K562 (cell line): ENCODE data around the gene CDIPT. TPM values are rescaled to one million over a fixed set of nuclear protein-coding genes. Genes with fewer than 3 reads are reported as not detected.
A peak's percentile ranks its signal among the peaks of the same experiment; 100 is the strongest.

Experiments
- ATAC-seq: fragments of 200-7000 bp; cut with Tn5 transposase; 3 replicates; pipeline ENCODE4 v1.9.1; 2020; ENCODE audit warnings: moderate library complexity
- BruUV-seq: library from RNA; stranded (reverse); fragments of 400-500 nt; replicated peaks from 2 replicates; lab custom pipeline; 2021; lab: Mats Ljungman, UMichigan
- CTCF ChIA-PET: fragments of 300-600 bp; formaldehyde crosslinking; extraction: SDS; loops from one replicate; lab custom pipeline; 2021; ENCODE audit warnings: low intra/inter-chr PET ratio; lab: Yijun Ruan, JAX
- POLR2A ChIA-PET: fragments of 300-600, 350-650 bp; sonication (Branson Sonifier 250); formaldehyde crosslinking; extraction: SDS; loops from one replicate; lab custom pipeline; 2021; ENCODE audit warnings: antibody characterized with exemption, inconsistent platforms; lab: Yijun Ruan, JAX
- DNase-seq, 4 experiments: peaks; one replicate each; pipeline versions ENCODE4 v3.0.0 to v3.0.0-alpha.2; 2011 to 2018; ENCODE audit warnings: low spot score in 3 of 4, mixed read lengths in 3 of 4; ENCODE audit errors: extremely low read depth in 1 of 4
- FAIRE-seq: peaks from 2 replicates; lab custom pipeline; 2011; peaks lifted over from hg19 to GRCh38; lab: Jason Lieb, UNC
- H2AFZ ChIP-seq: 2 replicates; pipeline ENCODE4 v1.6.0; 2011; ENCODE audit warnings: low read depth, low read length, control low read depth, inconsistent platforms
- H3K27ac ChIP-seq: fragments of 200-600 bp; 3 replicates; pipeline ENCODE4 v1.8.0; 2011; ENCODE audit warnings: low read depth, mild to moderate bottlenecking, control low read depth, inconsistent platforms, low read length, moderate library complexity, mixed read lengths; ENCODE audit errors: extremely low read depth
- H3K27me3 ChIP-seq, 2 experiments: fragments of 300-600 bp in 1 of 2; 2 replicates in 1 of 2; 3 replicates in 1 of 2; pipeline versions ENCODE4 v1.6.0 to v1.8.0; 2011; ENCODE audit warnings: inconsistent platforms in 2 of 2, low read length in 2 of 2, mild to moderate bottlenecking in 1 of 2, mixed read lengths in 1 of 2, moderate library complexity in 1 of 2; ENCODE audit not compliant: control insufficient read depth in 2 of 2, insufficient read depth in 2 of 2
- H3K36me3 ChIP-seq: fragments of 300-600 bp; 3 replicates; pipeline ENCODE4 v1.8.0; 2011; ENCODE audit warnings: mild to moderate bottlenecking, low read length, inconsistent platforms; ENCODE audit not compliant: control insufficient read depth, insufficient read depth
- H3K4me1 ChIP-seq, 2 experiments: fragments of 200-600 bp in 1 of 2; replicated peaks in 1 of 2; 2 replicates in 1 of 2; 3 replicates in 1 of 2; pipeline versions ENCODE4 v1.5.1 to v1.8.0; 2011; ENCODE audit warnings: inconsistent platforms in 2 of 2, low read length in 2 of 2, mild to moderate bottlenecking in 1 of 2, mixed read lengths in 1 of 2, moderate library complexity in 1 of 2; ENCODE audit not compliant: control insufficient read depth in 2 of 2, insufficient read depth in 2 of 2
- H3K4me2 ChIP-seq: 2 replicates; pipeline ENCODE4 v1.6.1; 2011; ENCODE audit warnings: low read length, control low read depth, inconsistent platforms, mixed read lengths; ENCODE audit not compliant: insufficient read depth
- H3K4me3 ChIP-seq: fragments of 200-600 bp; sonication (generic), shearing (Covaris generic); 2 replicates; pipeline ENCODE4 v1.5.1; 2016; ENCODE audit warnings: control low read depth, inconsistent platforms
- H3K79me2 ChIP-seq: fragments of 200-600 bp; 3 replicates; pipeline ENCODE4 v1.8.0; 2011; ENCODE audit warnings: low read length, inconsistent platforms; ENCODE audit not compliant: control insufficient read depth, insufficient read depth
- H3K9ac ChIP-seq, 2 experiments: 2 replicates each; pipeline versions ENCODE4 v1.6.0 to v1.6.1; 2011; ENCODE audit warnings: low read depth in 2 of 2, low read length in 2 of 2, control low read depth in 1 of 2, inconsistent platforms in 1 of 2, mild to moderate bottlenecking in 1 of 2, mixed read lengths in 1 of 2; ENCODE audit not compliant: insufficient read depth in 1 of 2
- H3K9me1 ChIP-seq: one replicate; pipeline ENCODE4 v1.6.0; 2011; ENCODE audit warnings: inconsistent platforms, mild to moderate bottlenecking, low read length, moderate library complexity; ENCODE audit not compliant: control insufficient read depth, insufficient read depth
- H3K9me3 ChIP-seq: replicated peaks from 2 replicates; pipeline ENCODE4 v1.5.1; 2011; ENCODE audit warnings: low read depth, low read length, inconsistent platforms; ENCODE audit not compliant: control insufficient read depth, insufficient read depth
- H4K20me1 ChIP-seq: replicated peaks from 2 replicates; pipeline ENCODE4 v1.6.1; 2011; ENCODE audit warnings: low read length, inconsistent platforms, mixed read lengths; ENCODE audit not compliant: control insufficient read depth, insufficient read depth
- ATF3 ChIP-seq, 2 experiments: fragments of 450-650 bp in 1 of 2; sonication (generic) in 1 of 2; formaldehyde crosslinking in 1 of 2; IDR thresholded peaks in 1 of 2; conservative IDR thresholded peaks in 1 of 2; 2 replicates each; pipeline versions ENCODE4 v1.6.1 to v1.8.1; 2016 to 2023; ENCODE audit warnings: mild to moderate bottlenecking in 2 of 2, moderate library complexity in 2 of 2, inconsistent platforms in 1 of 2, missing genetic modification reagents in 1 of 2
- COPS2 ChIP-seq: fragments of 450-650 bp; conservative IDR thresholded peaks from 2 replicates; pipeline ENCODE4 v1.6.1; 2016; ENCODE audit warnings: mild to moderate bottlenecking, moderate library complexity
- FOSL1 ChIP-seq: fragments of 200-800 bp; sonication (Bioruptor generic); conservative IDR thresholded peaks from 2 replicates; pipeline ENCODE4 v1.6.1; 2016; ENCODE audit warnings: missing genetic modification characterization, missing compliant biosample characterization
- KDM1A ChIP-seq, 2 experiments: fragments of 450-650 bp; IDR thresholded peaks; 2 replicates each; pipeline ENCODE4 v1.6.1; 2016; ENCODE audit warnings: mild to moderate bottlenecking in 2 of 2
- NR2C2 ChIP-seq, 2 experiments: fragments of 200-800 bp in 1 of 2; sonication (Bioruptor generic) in 1 of 2; sonication (generic) in 1 of 2; formaldehyde crosslinking in 1 of 2; IDR thresholded peaks; 2 replicates each; pipeline versions ENCODE4 v1.6.1 to v1.8.0; 2016 to 2022; ENCODE audit warnings: mild to moderate bottlenecking in 1 of 2, missing compliant biosample characterization in 1 of 2, missing genetic modification characterization in 1 of 2, missing genetic modification reagents in 1 of 2
- WGBS: fragments of 100-300 bp; shearing (Covaris generic); methylation state at CpG from one replicate; pipeline ENCODE4 v1.1.6; 2016; ENCODE audit warnings: low coverage, mixed read lengths; ENCODE audit not compliant: insufficient coverage; ENCODE audit errors: missing lambda C conversion rate; 5-methylcytosine and 5-hydroxymethylcytosine counted together
- in situ Hi-C: fragments of 300-500 bp; cut with MboI; formaldehyde crosslinking; loops from 4 replicates; pipeline ENCODE4 v1.15.0; 2018; ENCODE audit warnings: inconsistent platforms, mixed read lengths
- intact Hi-C: fragments of 100-400 bp; cut with micrococcal nuclease; formaldehyde crosslinking; loops from 2 replicates; pipeline ENCODE4 v1.14.2; 2022
- polyA plus RNA-seq, 8 experiments: library from polyadenylated mRNA; depleted of rRNA in 4 of 8; stranded (reverse) in 5 of 8; unstranded in 3 of 8; fragments of >200 nt; fragmentation: Nextera tagmentation in 2 of 8; fragmentation: Illumina TruSeq in 1 of 8; extraction: Ambion mirVana in 2 of 8; extraction: Trizol in 1 of 8; gene quantifications; 2 replicates each; pipeline versions ENCODE4 v1.2.1 to v1.2.3, GENCODE V29; 2011 to 2014; ENCODE audit warnings: inconsistent platforms in 1 of 8, missing spikeins in 1 of 8
- total RNA-seq, 7 experiments: library from RNA; depleted of rRNA in 6 of 7; stranded (reverse); fragments of >200 nt in 6 of 7; fragmentation: Illumina TruSeq in 2 of 7; extraction: Trizol in 2 of 7; gene quantifications; 2 replicates each; pipeline versions ENCODE4 v1.2.1 to v1.2.3, GENCODE V29; 2011 to 2021; ENCODE audit warnings: low replicate concordance in 1 of 7

Gene CDIPT
- total and polyA plus RNA-seq, 9 of the 15 experiments (the other 6 are each of a cell fraction or from before 2014, with no cell fraction given), result 1.3 to 37.0 (median 23.0) TPM

GRCh38 chr16:29835926-29836325, 27.1 kb downstream of the CDIPT start:
- Histone ChIP-seq H4K20me1 (no peaks in the 10 kb centered on the region), H3K36me3 (no peaks in the 10 kb centered on the region), H3K27ac (no peak overlapping the region), H3K4me2 (no peak overlapping the region), H2AFZ (no peak overlapping the region), H3K9me1 (no peaks in the 10 kb centered on the region), H3K4me1 (peaks cover 0 to 14% of the 10 kb centered on the region in 2 experiments; a peak in 2 of 5 replicates), H3K27me3 (no peaks in the 10 kb centered on the region; a peak in 1 of 5 replicates), H3K79me2 (no peaks in the 10 kb centered on the region), H3K9ac (no peak overlapping the region), H3K4me3 (no peak overlapping the region), H3K9me3 (no peaks in the 10 kb centered on the region)
- FAIRE-seq (no peak), ATAC-seq (no peak), DNase-seq (no peak)
- no TSS peak for BruUV-seq
- no peak for TF ChIP-seq COPS2
- TF ChIP-seq FOSL1 (tag), result 0 out of 2 replicates have a peak, but pooled peaks have one; percentile 27
- no peak for TF ChIP-seq NR2C2 (CRISPR knock-in tag; IDR thresholded peaks at IDR 0.05)
- no peak for TF ChIP-seq NR2C2 (tag; IDR thresholded peaks at IDR 0.05)
- peak; percentile 29 for TF ChIP-seq ATF3 (IDR thresholded peaks at IDR 0.05)
- TF ChIP-seq ATF3 (CRISPR knock-in tag; conservative IDR thresholded peaks at IDR 0.05), result no peak
- peak; percentile 40 to 49; a peak in 1 of 4 replicates for TF ChIP-seq KDM1A (IDR thresholded peaks at IDR 0.05)
- in situ Hi-C loops (no loop called here), intact Hi-C loops (no loop called here)
- ChIA-PET CTCF (no interaction called here), POLR2A (no interaction called here)
- 45% methylated on average over 6 of the region's 7 CpGs for WGBS
